Loucy (cell line): ENCODE data around the gene SCFD1.

Source experiments
- EZH2phosphoT487 ChIP-seq: fragments of 200-600 bp; IDR thresholded peaks from 2 replicates; pipeline ENCODE4 v1.6.1; 2018; ENCODE audit warnings: antibody characterized with exemption, mild to moderate bottlenecking, moderate library complexity, borderline replicate concordance
- TF ChIP-seq, protein P1 (sequence below): fragments of 200-600 bp; sonication (generic); conservative IDR thresholded peaks from 2 replicates; pipeline ENCODE4 v1.5.1; 2014; ENCODE audit warnings: mild to moderate bottlenecking, antibody characterized with exemption, low read length

DNA sequence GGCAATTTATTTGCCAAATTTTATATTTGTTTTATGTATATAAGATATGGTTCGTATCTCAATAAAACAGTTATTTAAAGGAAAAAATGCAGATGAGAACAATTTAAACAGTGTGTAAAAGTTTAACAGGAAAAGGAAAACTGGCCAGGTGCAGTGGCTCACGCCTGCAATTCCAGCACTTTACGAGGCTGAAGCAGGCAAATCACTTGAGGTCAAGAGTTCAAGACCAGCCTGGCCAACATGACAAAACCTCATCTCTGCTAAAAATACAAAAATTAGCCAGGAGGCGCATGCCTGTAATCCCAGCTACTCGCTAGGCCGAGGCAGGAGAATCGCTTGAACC is 40.9 kb upstream of the SCFD1 start:
- TF ChIP-seq, protein P1, sequence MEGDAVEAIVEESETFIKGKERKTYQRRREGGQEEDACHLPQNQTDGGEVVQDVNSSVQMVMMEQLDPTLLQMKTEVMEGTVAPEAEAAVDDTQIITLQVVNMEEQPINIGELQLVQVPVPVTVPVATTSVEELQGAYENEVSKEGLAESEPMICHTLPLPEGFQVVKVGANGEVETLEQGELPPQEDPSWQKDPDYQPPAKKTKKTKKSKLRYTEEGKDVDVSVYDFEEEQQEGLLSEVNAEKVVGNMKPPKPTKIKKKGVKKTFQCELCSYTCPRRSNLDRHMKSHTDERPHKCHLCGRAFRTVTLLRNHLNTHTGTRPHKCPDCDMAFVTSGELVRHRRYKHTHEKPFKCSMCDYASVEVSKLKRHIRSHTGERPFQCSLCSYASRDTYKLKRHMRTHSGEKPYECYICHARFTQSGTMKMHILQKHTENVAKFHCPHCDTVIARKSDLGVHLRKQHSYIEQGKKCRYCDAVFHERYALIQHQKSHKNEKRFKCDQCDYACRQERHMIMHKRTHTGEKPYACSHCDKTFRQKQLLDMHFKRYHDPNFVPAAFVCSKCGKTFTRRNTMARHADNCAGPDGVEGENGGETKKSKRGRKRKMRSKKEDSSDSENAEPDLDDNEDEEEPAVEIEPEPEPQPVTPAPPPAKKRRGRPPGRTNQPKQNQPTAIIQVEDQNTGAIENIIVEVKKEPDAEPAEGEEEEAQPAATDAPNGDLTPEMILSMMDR = no peak
- no peak for TF ChIP-seq EZH2phosphoT487
